GF-D8 (cell line): Measurements from ENCODE around the gene TSPAN33.
"Not testable (repeated sequence)": the region's sequence is repeated elsewhere in the genome, so short reads cannot be mapped to it uniquely, and the experiment has no call there.

Source experiments
- DNase-seq: peaks from one replicate; lab custom pipeline; 2025; lab: John Stamatoyannopoulos, UW

Gene TSPAN33

GRCh38 chr7:129144095-129144833 lies at the start of gene TSPAN33:
TSS of gene TSPAN33 (plus strand) at chr7:129144707. CDS start at chr7:129144981, 274 bp downstream.
- DNase-seq: no peak

- no peak for DNase-seq
Measured at GRCh38 chr7:129095258-129095657, 49.2 kb upstream of the TSPAN33 start.

DNA sequence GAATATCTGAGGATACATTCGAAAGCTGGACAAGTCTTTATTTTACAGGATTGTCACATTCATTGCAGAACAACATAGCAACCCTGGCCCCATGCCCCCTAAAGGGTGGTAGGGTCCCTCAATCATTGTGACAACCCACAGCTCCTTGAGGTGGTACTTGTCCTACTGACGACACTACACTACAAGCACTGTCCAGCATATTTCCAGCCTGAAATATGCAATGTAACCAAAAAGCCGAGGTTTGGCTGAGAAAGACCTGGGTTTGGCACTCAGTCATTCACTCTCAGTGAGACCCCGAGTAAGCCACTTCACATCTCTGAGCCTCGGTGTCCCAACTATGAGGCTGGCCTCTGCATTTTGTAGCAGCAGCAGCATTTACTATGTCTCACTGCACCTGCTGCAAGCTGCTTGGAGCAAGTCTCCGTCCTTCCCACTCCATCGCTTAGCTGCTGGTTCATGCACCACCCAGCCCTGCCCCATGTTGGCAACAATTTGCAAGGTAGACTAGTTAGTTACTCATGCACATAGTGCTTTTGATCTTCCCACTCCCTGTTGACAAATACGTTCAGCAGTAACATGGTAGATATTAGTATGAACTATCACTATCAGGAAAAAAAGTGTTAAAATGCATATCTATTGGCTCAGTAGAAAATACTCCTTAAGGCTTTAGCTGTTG lies 46.0 kb upstream of the TSPAN33 start:
- DNase-seq: no peak

GRCh38 chr7:129100827-129101166 lies 43.7 kb upstream of the TSPAN33 start:
- no peak for DNase-seq

DNA sequence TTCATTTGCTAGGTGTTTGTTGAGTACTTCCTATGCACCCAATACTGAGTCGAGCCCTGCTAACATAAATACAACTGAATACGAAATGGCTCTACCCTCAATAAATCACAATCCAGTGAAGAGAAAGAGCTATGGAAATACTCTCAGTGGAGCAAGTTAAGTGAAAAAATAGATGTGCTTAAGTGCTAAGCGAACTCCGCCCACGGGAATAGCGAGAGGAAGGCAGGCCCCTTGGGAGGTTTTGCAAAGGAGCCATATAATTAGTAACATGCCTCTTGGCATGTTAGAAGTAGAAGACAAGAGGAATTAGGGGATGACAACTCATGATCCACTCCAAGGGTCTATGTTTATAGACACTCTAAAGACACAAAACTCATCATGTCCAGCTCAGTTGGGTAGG lies 42.8 kb upstream of the TSPAN33 start:
- no peak for DNase-seq

- DNase-seq: no peak
Measured at GRCh38 chr7:129103561-129104324, 40.8 kb upstream of the TSPAN33 start.

DNA sequence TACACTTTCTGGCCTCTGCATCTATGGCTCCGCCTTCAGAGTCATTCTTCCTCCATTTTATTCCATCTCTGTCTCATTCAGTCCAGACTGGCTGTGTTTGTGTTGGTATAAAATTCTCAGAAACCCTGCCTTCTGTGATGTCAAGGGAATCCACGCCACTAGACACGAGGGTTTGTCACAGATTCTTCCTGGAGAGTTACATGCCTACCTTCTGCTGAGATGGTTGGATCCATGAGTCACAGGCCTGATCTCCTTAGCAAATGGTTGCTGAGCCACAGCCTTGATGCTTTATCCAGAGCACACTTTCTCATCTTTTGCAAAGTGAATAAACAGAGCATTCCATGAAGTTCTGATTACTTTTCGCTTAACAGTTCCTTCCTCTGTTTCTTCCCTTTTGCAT lies 35.9 kb upstream of the TSPAN33 start:
- DNase-seq: no peak

- DNase-seq: no peak
Measured at GRCh38 chr7:129110258-129110981, 34.1 kb upstream of the TSPAN33 start.

DNA sequence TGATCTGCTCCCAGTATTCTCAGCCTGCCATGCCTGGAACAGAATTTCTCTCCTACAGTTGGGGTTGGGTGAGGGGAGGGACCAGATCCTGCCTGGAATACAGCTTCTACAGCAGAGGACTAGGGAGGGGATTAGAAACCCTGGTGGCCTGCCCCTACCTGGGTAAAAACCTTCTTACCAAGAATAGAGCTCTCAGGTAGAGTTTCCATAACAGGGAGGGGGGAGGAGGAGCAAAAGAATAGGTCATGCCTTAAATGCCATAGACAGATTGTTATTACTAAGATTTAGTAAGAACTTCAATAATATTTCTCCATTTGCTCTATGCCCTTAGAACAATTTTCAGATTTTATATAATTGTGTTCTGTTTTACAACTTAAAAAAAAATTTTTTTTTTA lies 33.5 kb upstream of the TSPAN33 start:
- DNase-seq: no peak

GRCh38 chr7:129115676-129116075 lies 28.8 kb upstream of the TSPAN33 start:
- DNase-seq: no peak

DNA sequence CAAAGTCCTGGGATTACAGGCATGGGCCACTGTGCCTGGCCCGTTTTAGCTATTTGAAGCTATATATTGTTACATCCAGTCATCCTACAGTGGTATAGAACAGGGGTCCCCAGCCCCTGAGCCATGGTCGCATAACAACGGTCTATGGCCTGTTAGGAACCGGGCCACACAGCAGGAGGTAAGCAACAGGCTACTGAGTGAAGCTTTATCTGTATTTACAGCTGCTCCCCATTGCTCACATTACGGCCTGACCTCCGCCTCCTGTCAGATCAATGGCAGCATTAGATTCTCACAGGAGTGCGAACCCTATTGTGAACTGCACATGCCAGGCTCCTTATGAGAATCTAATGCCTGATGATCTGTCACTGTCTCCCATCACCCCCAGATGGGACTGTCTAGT lies 26.3 kb upstream of the TSPAN33 start:
- no peak for DNase-seq

GRCh38 chr7:129118976-129119375 lies 25.5 kb upstream of the TSPAN33 start:
- no peak for DNase-seq

GRCh38 chr7:129121501-129122077 lies 22.9 kb upstream of the TSPAN33 start:
- not testable (repeated sequence) for DNase-seq

DNA sequence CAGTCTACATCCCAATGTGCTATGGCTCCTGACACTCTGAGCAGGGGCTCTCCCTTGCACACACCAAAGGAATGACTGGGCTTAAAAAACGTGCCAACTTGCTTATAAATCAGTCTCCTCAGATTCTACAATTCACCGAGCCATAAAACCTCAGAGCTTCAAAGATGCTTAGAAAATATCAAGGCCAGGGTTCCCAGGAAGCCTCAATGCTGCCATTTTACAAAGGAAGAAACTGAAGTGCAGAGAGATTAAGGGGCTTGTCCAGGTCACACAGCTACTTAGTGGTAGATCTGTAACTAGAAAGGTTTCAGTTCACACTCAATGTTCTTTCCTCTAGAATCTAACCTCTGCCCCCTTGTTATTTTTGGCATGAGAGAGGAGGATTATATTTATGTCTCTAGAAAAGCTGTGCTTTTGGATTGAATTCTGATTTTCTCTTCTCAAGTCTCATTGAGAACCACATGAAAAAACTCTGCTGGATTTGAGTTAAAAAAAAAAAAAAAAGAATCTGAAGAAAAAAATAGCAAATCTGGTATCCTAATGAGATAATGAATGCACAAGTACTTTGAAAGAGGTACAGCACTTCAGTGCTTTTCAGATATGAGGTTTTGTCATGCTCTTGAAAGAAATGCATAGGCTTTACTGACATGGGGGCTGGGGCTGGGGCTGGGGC lies 22.3 kb upstream of the TSPAN33 start:
- DNase-seq: no peak

GRCh38 chr7:129122751-129123509 lies 21.6 kb upstream of the TSPAN33 start:
- no peak for DNase-seq

DNA sequence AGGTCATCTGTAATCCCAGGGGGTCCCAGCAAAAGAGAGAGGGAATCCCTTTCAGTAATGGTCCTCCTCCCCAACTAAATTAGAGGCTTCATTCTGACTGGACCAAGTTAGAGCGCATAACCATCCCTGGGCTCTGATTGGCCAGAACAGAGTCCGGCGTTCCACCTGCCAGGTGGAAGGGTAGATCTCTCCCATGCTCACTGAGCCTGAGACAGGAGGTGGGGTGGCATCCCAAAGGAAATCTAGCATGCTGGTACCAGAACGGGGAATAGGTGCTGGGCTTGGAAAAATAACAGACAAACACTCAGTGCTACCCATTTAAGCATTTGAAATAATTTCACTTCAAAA lies 21.0 kb upstream of the TSPAN33 start:
- no peak for DNase-seq

GRCh38 chr7:129126314-129126713 lies 18.2 kb upstream of the TSPAN33 start:
- DNase-seq: no peak

DNA sequence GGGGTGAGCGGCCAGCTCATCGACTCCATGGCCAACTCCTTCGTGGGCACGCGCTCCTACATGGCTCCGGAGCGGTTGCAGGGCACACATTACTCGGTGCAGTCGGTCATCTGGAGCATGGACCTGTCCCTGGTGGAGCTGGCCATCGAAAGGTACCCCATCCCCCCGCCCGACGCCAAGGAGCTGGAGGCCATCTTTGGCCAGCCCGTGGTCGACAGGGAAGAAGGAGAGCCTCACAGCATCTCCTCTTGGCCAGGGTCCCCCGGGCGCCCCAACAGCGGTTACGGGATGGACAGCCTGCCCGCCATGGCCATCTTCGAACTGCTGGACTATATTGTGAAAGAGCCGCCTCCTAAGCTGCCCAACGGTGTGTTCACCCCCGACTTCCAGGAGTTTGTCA lies 17.4 kb upstream of the TSPAN33 start:
- DNase-seq: no peak

DNA sequence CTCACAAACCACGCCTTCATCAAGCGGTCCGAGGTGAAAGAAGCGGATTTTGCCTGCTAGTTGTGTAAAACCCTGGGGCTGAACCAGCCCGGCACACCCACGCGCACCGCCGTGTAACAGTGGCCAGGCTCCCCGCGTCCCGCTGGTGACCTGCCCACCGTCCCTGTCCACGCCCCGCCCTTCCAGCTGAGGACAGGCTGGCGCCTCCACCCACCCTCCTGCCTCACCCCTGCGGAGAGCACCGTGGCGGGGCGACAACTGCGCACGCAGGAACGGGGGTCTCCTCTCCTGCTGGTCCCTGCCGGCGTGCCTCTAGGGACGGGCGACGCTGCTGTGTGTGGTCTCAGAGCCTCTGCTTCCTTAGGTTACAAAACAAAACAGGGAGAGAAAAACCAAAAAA lies 16.9 kb upstream of the TSPAN33 start:
- no peak for DNase-seq

DNA sequence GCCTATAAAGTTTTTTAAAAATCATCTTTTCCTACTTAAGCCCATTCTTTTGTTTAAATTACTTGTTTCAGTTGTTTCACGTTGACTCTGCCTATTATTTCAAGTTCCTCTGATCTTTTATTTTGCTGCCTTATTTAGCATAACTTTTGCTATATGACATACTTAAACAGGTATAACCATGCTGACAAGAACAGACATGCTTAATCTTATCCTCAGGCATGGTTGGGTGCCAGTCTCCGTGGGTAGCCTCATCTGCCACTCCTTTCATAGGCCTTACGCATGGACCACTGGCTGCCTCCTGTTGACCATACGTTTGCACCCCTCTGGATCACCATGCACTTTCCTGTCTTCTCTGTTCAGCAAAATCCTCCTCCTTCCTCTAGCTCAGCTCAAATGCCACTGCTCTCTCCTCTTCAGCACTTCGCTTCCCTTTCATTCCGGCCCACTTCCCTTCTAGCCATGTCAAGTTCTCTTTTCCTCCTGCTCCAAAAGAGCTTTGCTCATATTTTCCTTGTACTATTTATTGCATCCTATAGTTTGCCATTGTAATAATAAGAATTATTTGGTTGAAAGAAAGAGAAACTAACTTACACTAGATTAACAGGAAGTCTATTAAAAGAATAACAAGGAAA lies 10.0 kb upstream of the TSPAN33 start:
- no peak for DNase-seq
